Measurements from ENCODE around the gene SMYD4.
A peak's percentile ranks its signal among the peaks of the same experiment; 100 is the strongest.
"Not testable (repeated sequence)": the region's sequence is repeated elsewhere in the genome, so short reads cannot be mapped to it uniquely, and the experiment has no call there.

The SMYD4 gene

GRCh38 chr17:1829216-1829591 lies 498 bp downstream of the SMYD4 start:
- ATAC-seq (peak; percentile 2), DNase-seq (peak; percentile 28)

GRCh38 chr17:1820528-1821252 lies 9.0 kb downstream of the SMYD4 start:
- ATAC-seq: no peak
- DNase-seq: no peak

GRCh38 chr17:1813088-1813487 lies 16.6 kb downstream of the SMYD4 start:
- ATAC-seq (no peak), DNase-seq (no peak)

- ATAC-seq (no peak), DNase-seq (no peak)
Observed at GRCh38 chr17:1810450-1811103, 19.1 kb downstream of the SMYD4 start.

GRCh38 chr17:1809815-1810214 lies 19.9 kb downstream of the SMYD4 start:
- DNase-seq, ATAC-seq: not testable (repeated sequence)

GRCh38 chr17:1808644-1809043 lies 21.1 kb downstream of the SMYD4 start:
- ATAC-seq (no peak), DNase-seq (no peak)

GRCh38 chr17:1807890-1808289 lies 21.8 kb downstream of the SMYD4 start:
- no peak for DNase-seq
- ATAC-seq: no peak

GRCh38 chr17:1803280-1803679 lies 26.4 kb downstream of the SMYD4 start:
- ATAC-seq: no peak
- no peak for DNase-seq

- no peak for ATAC-seq
- DNase-seq: no peak
Observed at GRCh38 chr17:1802429-1802828, 27.3 kb downstream of the SMYD4 start.

- no peak for ATAC-seq
- DNase-seq: no peak
Observed at GRCh38 chr17:1800712-1801111, 29.0 kb downstream of the SMYD4 start.

GRCh38 chr17:1800240-1800639 lies 29.5 kb downstream of the SMYD4 start:
- DNase-seq: no peak
- no peak for ATAC-seq

- DNase-seq, ATAC-seq: not testable (repeated sequence)
Observed at GRCh38 chr17:1797846-1798245, 31.9 kb downstream of the SMYD4 start.

GRCh38 chr17:1797323-1797722 lies 32.4 kb downstream of the SMYD4 start:
- DNase-seq: no peak
- ATAC-seq: no peak

GRCh38 chr17:1796800-1797199 lies 32.9 kb downstream of the SMYD4 start:
- DNase-seq (no peak), ATAC-seq (no peak)

GRCh38 chr17:1793447-1793806 lies 36.3 kb downstream of the SMYD4 start:
- DNase-seq (no peak), ATAC-seq (no peak)

- no peak for DNase-seq
- no peak for ATAC-seq
Observed at GRCh38 chr17:1792495-1793446, 36.9 kb downstream of the SMYD4 start.

GRCh38 chr17:1789936-1790335 lies 39.8 kb downstream of the SMYD4 start:
- no peak for ATAC-seq
- DNase-seq: no peak

GRCh38 chr17:1787301-1787902 lies 42.3 kb downstream of the SMYD4 start:
- no peak for DNase-seq
- ATAC-seq: no peak

- ATAC-seq: no peak
- DNase-seq: no peak
Observed at GRCh38 chr17:1786708-1787107, 43.0 kb downstream of the SMYD4 start.

- ATAC-seq (no peak), DNase-seq (no peak)
Observed at GRCh38 chr17:1785930-1786329, 43.8 kb downstream of the SMYD4 start.

- ATAC-seq: no peak
- DNase-seq: no peak
Observed at GRCh38 chr17:1783834-1784611, 45.7 kb downstream of the SMYD4 start.

GRCh38 chr17:1783271-1783670 lies 46.4 kb downstream of the SMYD4 start:
- no peak for ATAC-seq

More at GRCh38 chr17:1783271-1783670, 46.4 kb downstream of the SMYD4 start:
- DNase-seq: no peak
